ENCODE data around the gene SLC2A8.

SLC2A8 gene

GRCh38 chr9:127388037-127388855 lies 8.7 kb upstream of the SLC2A8 start:
- no peak for TF ChIP-seq CTCF (conservative IDR thresholded peaks at IDR 0.05; ENCODE audit: control insufficient read depth, insufficient read depth, low read depth, low read length)
- peak; percentile 96 for DNase-seq (ENCODE audit: low read depth)
- H3K4me3 ChIP-seq (ENCODE audit: control insufficient read depth, low read depth, low read length), result no peak overlapping the region

- no peak overlapping the region for H3K4me3 ChIP-seq (ENCODE audit: control insufficient read depth, low read depth, low read length)
Observed at GRCh38 chr9:127388856-127389238, 8.1 kb upstream of the SLC2A8 start.

DNA sequence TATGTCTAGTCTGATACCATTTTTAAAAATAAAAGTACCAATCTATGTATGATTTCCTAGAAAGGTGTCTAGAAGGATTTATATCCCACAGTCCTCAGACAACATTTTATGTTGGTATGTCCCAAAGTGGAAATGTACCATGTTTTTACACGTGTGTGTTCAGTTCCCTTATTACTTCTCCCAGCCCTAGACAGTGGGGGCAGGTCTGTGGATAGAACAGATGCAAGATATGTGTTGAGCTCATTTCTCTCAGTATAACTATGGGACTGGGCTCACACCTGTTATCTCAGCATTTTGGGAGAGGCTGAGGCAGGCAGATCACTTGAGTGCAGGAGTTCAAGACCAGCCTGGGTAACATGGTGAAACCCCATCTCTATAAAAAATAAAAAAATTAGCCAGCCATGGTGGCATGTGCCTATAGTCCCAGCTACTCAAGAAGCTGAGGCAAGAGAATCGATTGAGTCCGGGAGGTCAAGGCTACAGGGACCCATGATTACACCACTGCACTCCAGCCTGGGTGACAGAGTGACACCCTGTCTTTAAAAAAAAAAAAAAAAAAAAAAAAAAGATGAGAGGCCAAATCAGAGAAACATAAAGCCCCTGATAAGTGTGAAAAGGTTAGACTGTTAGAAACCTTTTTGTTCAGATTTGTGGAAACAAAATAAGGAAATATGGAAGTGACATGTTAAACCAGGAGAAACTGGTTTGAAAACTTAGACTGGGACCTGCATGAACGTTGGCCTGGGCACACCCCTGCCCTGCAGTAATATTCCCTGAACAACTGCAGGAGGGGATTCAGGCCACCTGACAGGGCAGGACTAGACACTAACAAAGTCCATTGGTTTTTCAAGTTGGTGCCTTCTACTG lies 7.4 kb upstream of the SLC2A8 start:
- DNase-seq (ENCODE audit: low read depth), result no peak
- no peak for TF ChIP-seq CTCF (conservative IDR thresholded peaks at IDR 0.05; ENCODE audit: control insufficient read depth, insufficient read depth, low read depth, low read length)
- H3K4me3 ChIP-seq (ENCODE audit: control insufficient read depth, low read depth, low read length), result no peak overlapping the region

More at GRCh38 chr9:127388856-127389238, 8.1 kb upstream of the SLC2A8 start:
- TF ChIP-seq CTCF (conservative IDR thresholded peaks at IDR 0.05; ENCODE audit: control insufficient read depth, insufficient read depth, low read depth, low read length), result no peak
- DNase-seq (ENCODE audit: low read depth), result no peak

DNA sequence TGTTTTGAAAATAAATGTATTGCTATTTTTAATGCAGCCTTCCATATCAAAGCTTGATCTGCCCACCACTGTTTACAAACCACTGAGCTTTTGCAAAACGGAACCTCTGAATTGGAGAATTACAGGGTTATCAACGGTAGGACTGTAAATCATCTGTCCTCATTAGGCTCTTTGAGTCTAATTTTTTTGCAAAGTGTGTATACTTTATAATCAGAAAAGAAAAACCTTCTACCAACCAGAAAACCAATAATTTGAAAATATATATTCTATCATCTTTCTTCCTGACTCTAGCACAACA lies 6.8 kb upstream of the SLC2A8 start:
- DNase-seq (ENCODE audit: low read depth), result no peak
- H3K4me3 ChIP-seq (ENCODE audit: control insufficient read depth, low read depth, low read length), result no peak overlapping the region
- TF ChIP-seq CTCF (conservative IDR thresholded peaks at IDR 0.05; ENCODE audit: control insufficient read depth, insufficient read depth, low read depth, low read length), result no peak

DNA sequence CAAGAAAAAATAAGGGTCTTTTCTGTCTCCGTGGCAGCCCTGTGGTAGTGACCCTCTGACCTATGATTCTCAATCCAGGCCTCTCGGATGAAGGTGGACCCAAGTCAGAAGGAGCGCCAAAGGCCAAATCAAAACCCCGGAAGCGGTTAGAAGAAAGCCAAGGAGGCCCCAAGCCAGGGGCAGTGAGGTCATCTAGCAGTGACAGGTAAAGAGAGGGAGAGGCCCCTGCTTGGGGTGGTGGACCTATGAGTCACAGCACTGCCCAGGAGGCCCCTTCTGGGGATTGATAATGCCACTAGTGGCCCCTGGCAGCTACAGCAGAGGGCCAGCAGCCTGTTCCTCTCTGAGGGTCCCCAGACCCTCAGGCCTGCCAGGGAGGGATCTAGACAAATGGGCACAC lies 6.4 kb upstream of the SLC2A8 start:
- no peak for TF ChIP-seq CTCF (conservative IDR thresholded peaks at IDR 0.05; ENCODE audit: control insufficient read depth, insufficient read depth, low read depth, low read length)
- no peak for DNase-seq (ENCODE audit: low read depth)

DNA sequence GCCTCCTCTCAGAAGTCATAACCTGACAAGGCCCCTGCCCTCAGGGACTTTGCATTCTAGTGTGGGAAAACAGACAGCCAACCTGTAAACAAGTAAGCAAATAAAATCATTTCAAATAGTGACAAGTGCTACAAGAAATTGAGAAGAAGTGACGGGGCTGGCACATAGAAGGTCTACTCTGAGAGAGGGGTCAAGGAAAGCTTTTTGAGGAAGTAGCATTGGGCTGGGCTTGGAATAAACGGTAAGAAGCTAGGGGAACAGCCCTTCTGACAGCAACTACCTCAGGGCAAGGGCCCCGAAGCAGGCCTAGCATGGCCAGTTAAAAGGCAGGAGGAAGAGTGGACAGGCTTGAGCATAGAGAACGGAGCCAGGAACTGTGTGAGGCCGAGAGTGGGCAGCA lies 4.8 kb upstream of the SLC2A8 start:
- no peak overlapping the region for H3K4me3 ChIP-seq (ENCODE audit: control insufficient read depth, low read depth, low read length)
- DNase-seq (ENCODE audit: low read depth), result no peak
- TF ChIP-seq CTCF (conservative IDR thresholded peaks at IDR 0.05; ENCODE audit: control insufficient read depth, insufficient read depth, low read depth, low read length), result no peak

More for the DNA sequence above, 6.4 kb upstream of the SLC2A8 start:
- H3K4me3 ChIP-seq (ENCODE audit: control insufficient read depth, low read depth, low read length), result no peak overlapping the region
